Measurements from ENCODE around the gene BAHCC1. TPM values are rescaled to one million over a fixed set of nuclear protein-coding genes. Genes with fewer than 3 reads are reported as not detected.
A peak's percentile ranks its signal among the peaks of the same experiment; 100 is the strongest.

BAHCC1 gene
- total RNA-seq, 1 experiment from 2014 or later, result 0.17 TPM

DNA sequence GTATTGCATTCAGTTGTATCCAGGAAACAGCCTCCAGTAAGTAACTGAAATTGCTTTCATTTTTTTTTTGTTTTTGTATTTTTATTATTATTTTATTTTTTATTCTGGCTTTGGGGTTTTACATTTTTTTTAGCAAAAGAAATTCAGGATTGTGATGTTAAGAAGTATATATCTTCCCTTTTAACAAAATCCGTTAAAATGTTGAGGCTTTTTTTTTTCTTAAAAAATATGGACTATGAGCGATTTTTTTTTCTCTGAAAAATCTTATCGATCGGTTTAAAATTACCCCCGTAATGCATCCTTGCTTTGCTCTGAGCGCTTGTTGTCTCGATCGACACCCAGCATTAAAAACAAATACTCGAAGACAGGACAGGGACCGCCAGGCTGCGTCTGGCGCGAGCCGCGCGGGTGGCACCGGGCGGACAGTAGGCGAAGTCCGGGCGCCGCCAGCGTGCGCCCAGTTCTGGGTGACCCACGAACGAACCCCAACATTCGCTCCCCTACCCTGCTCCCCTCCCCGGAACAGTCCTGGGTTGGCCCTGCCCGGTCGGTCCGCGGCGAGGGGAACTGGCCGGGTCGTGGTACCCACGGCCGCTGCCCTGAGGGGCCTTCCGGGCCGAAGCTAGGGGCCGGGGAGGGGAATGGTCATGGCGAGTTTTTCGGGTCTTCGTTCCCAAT lies 482 bp downstream of the BAHCC1 start:
- CTCF ChIA-PET, result interaction anchor here (0.5 to 1.4 kb wide), 5 partner anchors 9 to 157 kb away, joined by 3 to 7 read pairs (median 4); partner anchors contain the start of genes NDUFAF8 and TEPSIN
- no TSS peak for BruUV-seq (replicated peaks)
- H3K27me3 Mint-ChIP-seq (ENCODE audit: unreplicated experiment), result peaks cover 60% of the 10 kb centered on the region
- TF ChIP-seq, protein P1, sequence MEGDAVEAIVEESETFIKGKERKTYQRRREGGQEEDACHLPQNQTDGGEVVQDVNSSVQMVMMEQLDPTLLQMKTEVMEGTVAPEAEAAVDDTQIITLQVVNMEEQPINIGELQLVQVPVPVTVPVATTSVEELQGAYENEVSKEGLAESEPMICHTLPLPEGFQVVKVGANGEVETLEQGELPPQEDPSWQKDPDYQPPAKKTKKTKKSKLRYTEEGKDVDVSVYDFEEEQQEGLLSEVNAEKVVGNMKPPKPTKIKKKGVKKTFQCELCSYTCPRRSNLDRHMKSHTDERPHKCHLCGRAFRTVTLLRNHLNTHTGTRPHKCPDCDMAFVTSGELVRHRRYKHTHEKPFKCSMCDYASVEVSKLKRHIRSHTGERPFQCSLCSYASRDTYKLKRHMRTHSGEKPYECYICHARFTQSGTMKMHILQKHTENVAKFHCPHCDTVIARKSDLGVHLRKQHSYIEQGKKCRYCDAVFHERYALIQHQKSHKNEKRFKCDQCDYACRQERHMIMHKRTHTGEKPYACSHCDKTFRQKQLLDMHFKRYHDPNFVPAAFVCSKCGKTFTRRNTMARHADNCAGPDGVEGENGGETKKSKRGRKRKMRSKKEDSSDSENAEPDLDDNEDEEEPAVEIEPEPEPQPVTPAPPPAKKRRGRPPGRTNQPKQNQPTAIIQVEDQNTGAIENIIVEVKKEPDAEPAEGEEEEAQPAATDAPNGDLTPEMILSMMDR (IDR thresholded peaks at IDR 0.05; ENCODE audit: unreplicated experiment), result no peak
- peaks cover 28% of the 10 kb centered on the region for H3K4me1 Mint-ChIP-seq (ENCODE audit: low read depth, unreplicated experiment)
- H3K4me3 Mint-ChIP-seq (ENCODE audit: low read depth, unreplicated experiment), result peak overlapping the region; percentile 59
- H3K9me3 Mint-ChIP-seq (ENCODE audit: low read depth, unreplicated experiment), result no peaks in the 10 kb centered on the region
- H3K27ac Mint-ChIP-seq (ENCODE audit: unreplicated experiment), result peak overlapping the region; percentile 84
- no peak for DNase-seq
- H3K36me3 Mint-ChIP-seq (ENCODE audit: insufficient read depth, unreplicated experiment), result peaks cover 39% of the 10 kb centered on the region
- intact Hi-C loops (cut with micrococcal nuclease; ENCODE audit: unreplicated experiment), result no loop called here

DNA sequence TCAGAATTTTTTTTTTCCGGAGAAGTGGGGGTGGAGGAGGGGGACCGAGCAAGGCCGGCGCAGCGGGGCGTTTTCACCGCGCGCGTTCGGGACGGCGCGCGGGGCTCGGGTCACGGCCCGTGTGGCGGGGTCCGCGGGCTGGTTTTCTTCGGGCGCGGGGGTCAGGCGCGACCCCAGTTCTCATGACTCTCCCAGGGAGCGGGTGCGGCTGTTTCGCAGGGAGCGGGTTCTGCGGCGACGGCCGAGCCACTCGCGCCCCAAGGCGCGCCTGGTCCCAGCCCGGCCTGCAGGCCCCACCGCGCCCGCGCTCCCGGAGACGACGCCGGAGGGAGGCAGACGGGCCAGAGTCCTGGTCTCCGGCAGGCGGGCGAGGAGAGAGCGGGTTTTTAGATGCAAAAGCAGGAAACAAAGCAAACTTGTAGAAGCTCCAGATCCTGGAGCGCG lies 1.0 kb downstream of the BAHCC1 start:
- no TSS peak for BruUV-seq (replicated peaks)
- CTCF ChIA-PET, result interaction anchor here (0.5 kb wide), 1 partner anchor 14 kb away, joined by 3 read pairs; no protein-coding TSS in a partner anchor
- intact Hi-C loops (cut with micrococcal nuclease; ENCODE audit: unreplicated experiment), result no loop called here
- H3K27ac Mint-ChIP-seq (ENCODE audit: unreplicated experiment), result no peak overlapping the region
- peaks cover 39% of the 10 kb centered on the region for H3K36me3 Mint-ChIP-seq (ENCODE audit: insufficient read depth, unreplicated experiment)
- no peak overlapping the region for H3K4me3 Mint-ChIP-seq (ENCODE audit: low read depth, unreplicated experiment)
- TF ChIP-seq, protein P1 (IDR thresholded peaks at IDR 0.05; ENCODE audit: unreplicated experiment), result no peak
- H3K4me1 Mint-ChIP-seq (ENCODE audit: low read depth, unreplicated experiment), result peaks cover 28% of the 10 kb centered on the region
- H3K9me3 Mint-ChIP-seq (ENCODE audit: low read depth, unreplicated experiment), result no peaks in the 10 kb centered on the region
- H3K27me3 Mint-ChIP-seq (ENCODE audit: unreplicated experiment), result peaks cover 60% of the 10 kb centered on the region
- no peak for DNase-seq

DNA sequence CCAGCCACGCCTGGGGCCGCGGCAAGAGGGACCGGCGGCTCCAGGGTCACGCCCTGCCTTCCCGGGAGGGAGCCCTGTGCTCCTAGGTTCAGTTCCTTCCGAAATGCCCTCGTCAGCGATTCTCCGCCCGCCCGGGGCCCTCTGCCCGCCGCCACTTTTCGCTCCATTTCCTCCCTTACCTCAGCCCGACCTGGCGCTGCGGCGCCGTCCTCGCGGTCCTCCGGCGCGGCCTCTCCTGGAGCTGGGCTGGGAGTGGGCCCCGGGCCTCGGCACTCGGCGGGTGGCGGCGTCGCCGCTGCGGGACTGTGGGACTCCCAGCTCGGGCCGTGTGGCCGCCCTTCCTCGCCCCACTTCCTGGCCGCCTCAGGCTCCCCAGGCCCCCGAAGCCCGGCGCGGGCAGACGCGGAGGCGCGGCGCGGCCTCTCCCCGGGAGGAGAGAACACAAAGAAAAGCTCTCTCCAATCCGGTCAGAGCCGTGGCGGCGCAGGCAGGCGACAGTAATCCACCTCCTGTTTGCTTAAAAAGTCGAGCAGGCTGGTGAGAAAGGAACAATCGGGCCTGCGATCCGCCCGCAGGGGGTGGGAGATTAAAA lies 1.6 kb downstream of the BAHCC1 start:
- peaks cover 39% of the 10 kb centered on the region for H3K36me3 Mint-ChIP-seq (ENCODE audit: insufficient read depth, unreplicated experiment)
- peaks cover 28% of the 10 kb centered on the region for H3K4me1 Mint-ChIP-seq (ENCODE audit: low read depth, unreplicated experiment)
- no peak overlapping the region for H3K27ac Mint-ChIP-seq (ENCODE audit: unreplicated experiment)
- CTCF ChIA-PET, result interaction anchor here (0.5 to 1.2 kb wide), 4 partner anchors 14 to 158 kb away, joined by 3 read pairs; partner anchors contain the start of gene NDUFAF8
- intact Hi-C loops (cut with micrococcal nuclease; ENCODE audit: unreplicated experiment), result no loop called here
- BruUV-seq (replicated peaks), result no TSS peak
- H3K9me3 Mint-ChIP-seq (ENCODE audit: low read depth, unreplicated experiment), result no peaks in the 10 kb centered on the region
- H3K4me3 Mint-ChIP-seq (ENCODE audit: low read depth, unreplicated experiment), result no peak overlapping the region
- H3K27me3 Mint-ChIP-seq (ENCODE audit: unreplicated experiment), result peaks cover 60% of the 10 kb centered on the region
- TF ChIP-seq, protein P1 (IDR thresholded peaks at IDR 0.05; ENCODE audit: unreplicated experiment), result no peak
- no peak for DNase-seq

DNA sequence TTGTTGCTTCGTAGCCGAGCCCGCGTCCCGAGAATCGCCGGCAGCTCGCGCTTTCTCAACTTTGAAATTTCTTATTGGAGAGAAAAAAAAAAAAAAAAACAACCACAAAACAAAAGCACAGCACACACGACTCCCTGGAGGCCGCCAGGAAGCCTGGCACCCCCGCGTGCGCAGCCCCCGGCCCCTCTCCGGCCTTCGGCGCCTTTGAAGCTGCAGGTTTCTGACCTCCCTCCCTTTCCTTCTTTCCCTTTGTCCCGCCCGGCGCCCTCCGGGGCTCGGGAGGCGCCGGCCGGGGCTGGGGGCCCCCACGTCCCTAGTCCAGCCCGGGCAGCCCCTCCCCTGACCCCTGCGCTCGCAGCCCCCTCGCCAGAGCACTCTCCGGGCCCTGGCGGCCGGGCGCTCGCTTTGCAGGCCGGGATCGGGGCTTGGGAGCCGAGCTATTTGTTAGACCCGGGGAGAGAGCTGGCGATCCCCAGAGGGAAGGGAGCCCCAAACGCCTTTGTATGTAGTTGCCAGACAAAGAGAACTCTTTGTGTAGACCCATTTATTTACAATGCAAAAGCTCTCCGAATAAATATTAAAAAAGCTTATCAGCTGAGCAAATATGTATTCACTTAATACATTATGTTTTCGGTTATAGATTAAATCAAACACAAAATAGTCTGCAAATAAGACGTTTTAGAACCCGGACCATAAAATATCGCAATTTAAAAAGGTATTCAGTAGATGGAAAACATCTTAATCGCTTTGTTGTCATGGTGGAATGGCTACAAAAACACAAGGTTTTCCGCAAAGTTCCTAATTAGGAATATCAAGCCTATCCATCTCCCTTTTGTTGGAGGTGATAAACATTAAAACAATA lies 2.3 kb downstream of the BAHCC1 start:
- Mint-ChIP-seq H3K4me3 (ENCODE audit: low read depth, unreplicated experiment) (peak overlapping the region; percentile 24), H3K36me3 (ENCODE audit: insufficient read depth, unreplicated experiment) (peaks cover 38% of the 10 kb centered on the region), H3K27me3 (ENCODE audit: unreplicated experiment) (peaks cover 61% of the 10 kb centered on the region), H3K27ac (ENCODE audit: unreplicated experiment) (no peak overlapping the region), H3K4me1 (ENCODE audit: low read depth, unreplicated experiment) (peaks cover 28% of the 10 kb centered on the region), H3K9me3 (ENCODE audit: low read depth, unreplicated experiment) (no peaks in the 10 kb centered on the region)
- CTCF ChIA-PET, result interaction anchor here (0.7 to 1.2 kb wide), 3 partner anchors 41 to 158 kb away, joined by 3 read pairs; partner anchors contain the start of gene NDUFAF8
- intact Hi-C loops (cut with micrococcal nuclease; ENCODE audit: unreplicated experiment), result no loop called here
- TF ChIP-seq, protein P1 (IDR thresholded peaks at IDR 0.05; ENCODE audit: unreplicated experiment), result no peak
- BruUV-seq (replicated peaks), result no TSS peak
- no peak for DNase-seq

Data from Calu3 (cell line).